Upper lobe of right lung (tissue), 1 donor: Measurements from ENCODE around the gene RAMP1. TPM values are rescaled to one million over a fixed set of nuclear protein-coding genes. Genes with fewer than 3 reads are reported as not detected.

ENCODE experiments used
- ATAC-seq: fragments of 200-7000 bp; cut with Tn5 transposase; one replicate; pipeline ENCODE4 v1.9.1; 2020; ENCODE audit warnings: mild to moderate bottlenecking, moderate library complexity
- DNase-seq: peaks from one replicate; pipeline ENCODE4 v3.0.0-alpha.2; 2020
- H3K27ac ChIP-seq: fragments of 200-600 bp; one replicate; pipeline ENCODE4 v1.8.0; 2022
- H3K27me3 ChIP-seq: fragments of 200-600 bp; one replicate; pipeline ENCODE4 v1.8.0; 2022; ENCODE audit warnings: mild to moderate bottlenecking
- H3K36me3 ChIP-seq: fragments of 200-600 bp; one replicate; pipeline ENCODE4 v1.8.0; 2022
- H3K4me1 ChIP-seq: fragments of 200-600 bp; one replicate; pipeline ENCODE4 v1.8.0; 2022
- H3K4me3 ChIP-seq: fragments of 200-600 bp; one replicate; pipeline ENCODE4 v1.8.0; 2022; ENCODE audit warnings: mild to moderate bottlenecking
- H3K9me3 ChIP-seq: fragments of 200-600 bp; one replicate; pipeline ENCODE4 v1.8.0; 2022
- CTCF ChIP-seq: fragments of 200-600 bp; IDR thresholded peaks from one replicate; pipeline ENCODE4 v1.8.0; 2022; ENCODE audit warnings: antibody characterized with exemption
- intact Hi-C: fragments of 100-400 bp; cut with DNase I; formaldehyde crosslinking; loops from one replicate; pipeline ENCODE4 v1.11.0; 2022
- total RNA-seq: library from RNA; stranded (reverse); fragmentation: NEBNext Ultra II Directional; extraction: Animal tissue kit (Norgen Biotek cat#: 25700); gene quantifications from one replicate; pipeline ENCODE4 v1.2.1, GENCODE V29; 2021
- donor health status: DM: no; HTN: yes; CAD: no; lungs with severe emphysema.

The RAMP1 gene
- total RNA-seq, 1 donor from 2014 or later = 11.1 TPM

- Histone ChIP-seq H3K27ac (no peak overlapping the region), H3K4me3 (no peak overlapping the region), H3K9me3 (no peaks in the 10 kb centered on the region), H3K27me3 (no peaks in the 10 kb centered on the region), H3K36me3 (no peaks in the 10 kb centered on the region), H3K4me1 (peaks cover 19% of the 10 kb centered on the region)
- no peak for TF ChIP-seq CTCF
- intact Hi-C loops = no loop called here
- ATAC-seq = no peak
- no peak for DNase-seq
These were observed 67.7 kb downstream of the RAMP1 start for GRCh38 chr2:237927135-237927534.

GRCh38 chr2:237927986-237928385 is 68.6 kb downstream of the RAMP1 start:
- Histone ChIP-seq H3K4me3 (no peak overlapping the region), H3K27ac (no peak overlapping the region), H3K9me3 (no peaks in the 10 kb centered on the region), H3K4me1 (peaks cover 19% of the 10 kb centered on the region), H3K27me3 (no peaks in the 10 kb centered on the region), H3K36me3 (no peaks in the 10 kb centered on the region)
- intact Hi-C loops = no loop called here
- no peak for ATAC-seq
- no peak for TF ChIP-seq CTCF
- DNase-seq = no peak

- no peaks in the 10 kb centered on the region for H3K36me3 ChIP-seq
- no peaks in the 10 kb centered on the region for H3K27me3 ChIP-seq
- ATAC-seq (no peak), DNase-seq (no peak)
- no peak overlapping the region for H3K27ac ChIP-seq
- H3K4me3 ChIP-seq = no peak overlapping the region
- H3K9me3 ChIP-seq = no peaks in the 10 kb centered on the region
- no peak for TF ChIP-seq CTCF
- peaks cover 8% of the 10 kb centered on the region for H3K4me1 ChIP-seq
- intact Hi-C loops = no loop called here
These were observed 70.6 kb downstream of the RAMP1 start for GRCh38 chr2:237929979-237930378.

- H3K27ac ChIP-seq = peak overlapping the region; percentile 20
- no peak for DNase-seq
- H3K9me3 ChIP-seq = no peaks in the 10 kb centered on the region
- no peaks in the 10 kb centered on the region for H3K27me3 ChIP-seq
- no peak overlapping the region for H3K4me3 ChIP-seq
- TF ChIP-seq CTCF = no peak
- H3K36me3 ChIP-seq = no peaks in the 10 kb centered on the region
- intact Hi-C loops = no loop called here
- ATAC-seq = peak; percentile 71
- peaks cover 8% of the 10 kb centered on the region for H3K4me1 ChIP-seq
These were observed 71.8 kb downstream of the RAMP1 start for GRCh38 chr2:237931205-237931721.

- intact Hi-C loops = no loop called here
- H3K36me3 ChIP-seq = no peaks in the 10 kb centered on the region
- peaks cover 8% of the 10 kb centered on the region for H3K4me1 ChIP-seq
- H3K27ac ChIP-seq = no peak overlapping the region
- ATAC-seq (no peak), DNase-seq (no peak)
- no peaks in the 10 kb centered on the region for H3K27me3 ChIP-seq
- H3K9me3 ChIP-seq = no peaks in the 10 kb centered on the region
- no peak overlapping the region for H3K4me3 ChIP-seq
- no peak for TF ChIP-seq CTCF
These were observed 73.3 kb downstream of the RAMP1 start for GRCh38 chr2:237932731-237933131.

GRCh38 chr2:237934186-237934585 is 74.8 kb downstream of the RAMP1 start:
- Histone ChIP-seq H3K9me3 (no peaks in the 10 kb centered on the region), H3K27me3 (no peaks in the 10 kb centered on the region), H3K4me1 (peaks cover 8% of the 10 kb centered on the region), H3K36me3 (no peaks in the 10 kb centered on the region), H3K4me3 (no peak overlapping the region), H3K27ac (no peak overlapping the region)
- intact Hi-C loops = no loop called here
- DNase-seq (no peak), ATAC-seq (no peak)
- no peak for TF ChIP-seq CTCF
